GM23338 (cell line): ENCODE measurements around the gene STK38. TPM values are rescaled to one million over a fixed set of nuclear protein-coding genes. Genes with fewer than 3 reads are reported as not detected.

Source experiments
- ATAC-seq: fragments of 200-7000 bp; cut with Tn5 transposase; 3 replicates; pipeline ENCODE4 v1.9.1; 2020
- DNase-seq: peaks from one replicate; pipeline ENCODE4 v3.0.0-alpha.2; 2015; ENCODE audit warnings: low spot score
- H2AFZ ChIP-seq: fragments of 200-600 bp; sonication (generic); 2 replicates; pipeline ENCODE4 v1.8.0; 2016; ENCODE audit warnings: antibody characterized with exemption, mild to moderate bottlenecking, moderate library complexity
- H3F3A ChIP-seq: fragments of 200-600 bp; sonication (generic); replicated peaks from 2 replicates; pipeline ENCODE4 v1.8.0; 2017; ENCODE audit warnings: antibody characterized with exemption, mixed run types, low read depth
- H3K27ac ChIP-seq: fragments of 200-600 bp; sonication (generic); 2 replicates; pipeline ENCODE4 v1.6.1; 2016; ENCODE audit warnings: low read depth
- H3K27me3 ChIP-seq: fragments of 200-600 bp; sonication (generic); 2 replicates; pipeline ENCODE4 v1.8.0; 2016; ENCODE audit warnings: mild to moderate bottlenecking, mixed run types, moderate library complexity; ENCODE audit not compliant: insufficient read depth
- H3K36me3 ChIP-seq: fragments of 200-600 bp; sonication (generic); 2 replicates; pipeline ENCODE4 v1.8.0; 2016; ENCODE audit warnings: mild to moderate bottlenecking; ENCODE audit not compliant: insufficient read depth
- H3K4me1 ChIP-seq: fragments of 200-600 bp; sonication (generic); 2 replicates; pipeline ENCODE4 v1.8.0; 2016; ENCODE audit warnings: mild to moderate bottlenecking, moderate library complexity; ENCODE audit not compliant: insufficient read depth
- H3K4me2 ChIP-seq: fragments of 200-600 bp; sonication (generic); 2 replicates; pipeline ENCODE4 v1.7.1; 2017; ENCODE audit warnings: mixed run types
- H3K4me3 ChIP-seq: fragments of 200-600 bp; sonication (generic); 2 replicates; pipeline ENCODE4 v1.6.1; 2016; ENCODE audit warnings: mixed run types
- H3K79me2 ChIP-seq: fragments of 200-600 bp; sonication (generic); replicated peaks from 2 replicates; pipeline ENCODE4 v1.8.0; 2017; ENCODE audit warnings: mild to moderate bottlenecking; ENCODE audit not compliant: insufficient read depth
- H3K9me2 ChIP-seq: fragments of 200-600 bp; sonication (generic); 2 replicates; pipeline ENCODE4 v1.8.0; 2017; ENCODE audit not compliant: insufficient read depth
- H4K20me1 ChIP-seq: fragments of 200-600 bp; sonication (generic); replicated peaks from 2 replicates; pipeline ENCODE4 v1.8.0; 2017; ENCODE audit warnings: mild to moderate bottlenecking; ENCODE audit not compliant: insufficient read depth
- H3K27ac Mint-ChIP-seq: 2 replicates; pipeline ENCODE4 v1.8.0; 2020; ENCODE audit warnings: inconsistent platforms, mild to moderate bottlenecking, moderate library complexity, mixed read lengths
- H3K27me3 Mint-ChIP-seq: 3 replicates; pipeline ENCODE4 v1.8.0; 2022; ENCODE audit warnings: low read depth, mild to moderate bottlenecking, moderate library complexity, mixed read lengths, inconsistent platforms; ENCODE audit not compliant: insufficient read depth, poor library complexity
- H3K36me3 Mint-ChIP-seq: 3 replicates; pipeline ENCODE4 v1.8.0; 2021; ENCODE audit warnings: low read depth, mild to moderate bottlenecking, inconsistent platforms, moderate library complexity, mixed read lengths
- H3K4me1 Mint-ChIP-seq: 3 replicates; pipeline ENCODE4 v1.8.0; 2020; ENCODE audit warnings: mild to moderate bottlenecking, inconsistent platforms, mixed read lengths
- H3K4me3 Mint-ChIP-seq: 3 replicates; pipeline ENCODE4 v1.8.0; 2021; ENCODE audit warnings: moderate library complexity, mild to moderate bottlenecking, inconsistent platforms, mixed read lengths
- H3K9me3 Mint-ChIP-seq: 3 replicates; pipeline ENCODE4 v1.8.0; 2020; ENCODE audit warnings: moderate library complexity, mild to moderate bottlenecking, inconsistent platforms, mixed read lengths
- EZH2phosphoT487 ChIP-seq: fragments of 200-600 bp; sonication (generic); IDR thresholded peaks from one replicate; pipeline ENCODE4 v1.8.1; 2018; ENCODE audit warnings: antibody characterized with exemption; ENCODE audit not compliant: unreplicated experiment
- REST ChIP-seq: IDR thresholded peaks from one replicate; pipeline ENCODE4 v1.6.1; 2018; ENCODE audit warnings: antibody characterized with exemption; ENCODE audit not compliant: unreplicated experiment
- STAT1 ChIP-seq: IDR thresholded peaks from one replicate; pipeline ENCODE4 v1.6.1; 2016; ENCODE audit warnings: antibody characterized with exemption; ENCODE audit not compliant: unreplicated experiment
- ZNF462 ChIP-seq: fragments of 250-450 bp; sonication (Bioruptor Pico); IDR thresholded peaks from 2 replicates; pipeline ENCODE4 v1.5.0; 2020; ENCODE audit warnings: mild to moderate bottlenecking, moderate library complexity
- polyA plus RNA-seq: library from polyadenylated mRNA; unstranded; fragments of >200 nt; fragmentation: Nextera tagmentation; extraction: Ambion mirVana; gene quantifications from 2 replicates; pipeline ENCODE4 v1.2.1, GENCODE V29; 2016
- total RNA-seq: library from RNA; depleted of rRNA; stranded (reverse); fragments of >200 nt; shearing (Covaris generic); gene quantifications from 2 replicates; pipeline ENCODE4 v1.2.3, GENCODE V29; 2014

Gene STK38
- total and polyA plus RNA-seq, 2 experiments from 2014 or later, result 10.8 to 17.4 TPM

- no peak for TF ChIP-seq ZNF462 (CRISPR knock-in tag)
Observed at GRCh38 chr6:36495086-36495485, 52.2 kb downstream of the STK38 start (continued).

GRCh38 chr6:36493859-36494258, 53.4 kb downstream of the STK38 start:
- Histone ChIP-seq H3K36me3 (peaks cover 20% of the 10 kb centered on the region), H2AFZ (no peak overlapping the region), H3K27me3 (no peaks in the 10 kb centered on the region), H3K4me2 (peak overlapping the region; percentile 6; the same call in 1 of the 2 replicates), H3K27ac (peak overlapping the region; percentile 29; the same call in 1 of the 2 replicates), H3K4me1 (peaks cover 23% of the 10 kb centered on the region; the same call in 1 of the 2 replicates), H3K4me3 (no peak overlapping the region), H3K9me2 (no peaks in the 10 kb centered on the region), H3K79me2 (no peaks in the 10 kb centered on the region), H4K20me1 (peaks cover 4% of the 10 kb centered on the region), H3F3A (no peaks in the 10 kb centered on the region)
- no peaks in the 10 kb centered on the region for H3K9me3 Mint-ChIP-seq
- H3K27me3 Mint-ChIP-seq, result peaks cover 4% of the 10 kb centered on the region
- peaks cover 22% of the 10 kb centered on the region for H3K4me1 Mint-ChIP-seq
- ATAC-seq (peak; percentile 63), DNase-seq (peak; percentile 30)
- peak overlapping the region; percentile 41 for H3K27ac Mint-ChIP-seq
- H3K36me3 Mint-ChIP-seq, result peaks cover 32% of the 10 kb centered on the region
- H3K4me3 Mint-ChIP-seq, result no peak overlapping the region
- TF ChIP-seq STAT1 (no peak), ZNF462 (CRISPR knock-in tag) (no peak), EZH2phosphoT487 (no peak), REST (no peak)
